Activated CD8-positive, alpha-beta memory T cell treated with anti-CD3 and anti-CD28 coated beads for 24 hours (primary cell): ENCODE data around the gene FOXP1.

ENCODE experiments used
- DNase-seq: peaks from one replicate; pipeline ENCODE4 v3.0.0-alpha.2; 2020

The FOXP1 gene

DNA sequence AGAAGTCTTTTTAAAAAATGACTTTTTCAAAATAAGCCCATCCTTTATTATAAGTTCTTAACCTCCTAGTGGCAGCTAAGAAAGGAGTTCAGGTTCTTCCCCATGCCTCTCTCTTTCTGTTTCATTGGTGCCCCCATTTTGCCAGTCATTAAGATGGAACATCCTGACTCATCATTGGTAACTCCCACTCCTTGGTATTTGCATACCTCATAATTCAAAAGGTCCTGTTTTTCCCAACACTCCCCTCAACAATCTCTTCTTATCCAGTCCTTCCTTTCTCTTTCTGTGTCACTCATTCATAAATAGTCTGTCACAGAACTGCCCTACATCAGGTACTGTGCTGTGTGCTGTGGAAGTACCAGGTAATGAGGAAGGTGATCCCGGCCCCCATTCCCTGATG, 394.0 kb downstream of the FOXP1 start:
- no peak for DNase-seq

DNA sequence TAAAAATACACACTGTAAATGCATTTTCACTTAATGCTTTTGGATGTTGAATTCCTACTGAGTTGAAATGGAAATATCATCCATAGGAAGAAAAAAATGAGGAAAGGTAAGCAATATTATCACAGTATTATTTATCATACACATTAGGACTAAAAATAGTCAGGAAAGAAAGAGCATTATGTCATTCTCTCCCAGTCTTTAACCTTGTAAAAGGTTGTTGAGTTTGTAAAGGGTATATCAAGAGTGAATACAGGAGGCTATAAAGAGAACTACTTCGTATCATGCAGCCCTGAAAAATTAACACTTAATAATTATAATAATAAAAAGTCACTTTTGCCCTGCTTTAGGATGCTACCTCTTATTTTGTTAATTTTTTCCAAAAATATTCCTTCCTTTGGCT, 395.8 kb downstream of the FOXP1 start:
- no peak for DNase-seq

DNA sequence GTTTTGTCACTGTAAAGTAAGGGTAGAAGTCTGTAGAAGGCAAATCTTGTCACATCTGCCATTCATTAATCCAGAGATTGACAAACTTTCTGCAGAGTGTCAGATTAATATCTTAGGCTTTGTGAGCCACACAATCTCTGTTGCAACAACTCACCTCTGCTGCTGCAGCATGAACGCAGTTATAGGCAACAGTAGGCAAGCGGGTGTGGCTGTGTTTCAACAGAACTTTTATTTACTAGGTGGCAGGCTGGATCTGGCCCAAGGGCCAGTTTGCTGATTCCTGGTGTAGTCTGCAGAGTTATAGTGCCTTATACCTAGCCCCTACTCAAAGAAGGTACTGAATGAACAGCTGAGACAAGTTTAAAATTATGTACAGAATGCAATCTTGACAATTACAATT, 396.7 kb downstream of the FOXP1 start:
- no peak for DNase-seq

DNA sequence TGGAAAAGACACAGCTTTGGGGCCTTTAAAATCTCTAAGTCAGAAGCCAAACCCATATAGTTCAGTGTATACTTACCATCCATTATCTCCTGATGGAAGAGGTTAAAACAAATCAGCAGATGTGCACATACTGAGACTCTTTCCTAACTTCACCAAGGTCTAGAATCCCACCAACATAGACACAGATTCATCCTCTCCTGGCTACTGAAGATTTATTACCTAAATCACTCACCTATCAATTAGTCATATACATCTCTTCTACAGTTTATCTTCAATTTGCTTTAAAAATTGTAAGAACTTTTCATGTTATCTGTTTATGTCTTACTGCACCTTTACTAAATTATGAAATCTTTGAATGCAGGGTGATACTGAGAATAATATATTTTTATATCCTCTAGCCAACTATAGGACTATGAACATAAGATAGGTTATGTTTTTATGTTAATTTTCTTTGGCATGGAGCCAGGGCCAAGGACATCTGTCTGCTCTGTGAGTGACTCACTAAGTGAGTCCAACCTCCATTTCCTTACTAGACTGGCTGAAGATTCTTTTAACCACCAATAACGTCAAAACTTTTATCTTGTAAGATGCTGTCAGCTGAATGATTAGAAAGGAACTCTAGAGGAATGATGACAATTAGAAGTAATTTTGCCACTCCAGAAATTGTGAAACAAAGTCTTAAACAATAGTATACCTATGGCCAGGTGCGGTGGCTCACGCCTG, 397.6 kb downstream of the FOXP1 start:
- DNase-seq: no peak

DNA sequence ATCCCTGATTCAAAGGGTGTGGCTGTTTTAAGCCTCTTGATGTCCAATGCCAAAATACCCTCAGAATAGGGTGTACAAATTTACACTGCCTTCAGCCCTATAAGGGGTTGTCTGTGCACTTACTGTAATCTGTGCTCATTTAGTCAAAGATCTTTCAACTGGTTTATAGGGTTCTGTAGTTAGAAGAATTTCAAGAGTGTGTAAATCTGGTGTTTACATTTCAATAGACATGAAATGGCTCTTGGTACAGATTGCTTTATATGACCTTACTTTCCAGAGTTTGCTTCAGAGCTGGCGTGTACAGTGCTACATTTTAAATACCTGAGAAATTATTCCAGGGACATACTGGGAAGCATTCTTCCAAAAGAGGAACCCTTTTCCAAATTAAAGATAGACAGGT, 399.3 kb downstream of the FOXP1 start:
- DNase-seq: no peak

DNA sequence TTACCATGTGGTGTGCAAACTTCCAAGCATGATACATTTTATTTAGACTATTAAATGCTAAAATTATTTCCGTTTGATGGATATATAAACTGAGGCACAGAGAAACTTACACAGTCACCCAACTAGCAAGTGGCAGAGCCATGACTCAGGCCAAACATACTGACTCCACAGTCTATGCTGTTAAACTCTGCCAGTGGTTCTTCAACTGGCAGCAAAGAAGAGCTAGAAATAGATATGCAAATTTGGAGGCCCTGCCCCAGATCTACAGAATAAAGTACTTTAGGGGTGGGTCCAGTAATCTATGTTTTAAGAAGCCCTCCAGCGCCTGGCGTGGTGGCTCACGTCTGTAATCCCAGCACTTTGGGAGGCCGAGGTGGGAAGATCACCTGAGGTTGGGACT, 400.0 kb downstream of the FOXP1 start:
- DNase-seq: no peak

DNA sequence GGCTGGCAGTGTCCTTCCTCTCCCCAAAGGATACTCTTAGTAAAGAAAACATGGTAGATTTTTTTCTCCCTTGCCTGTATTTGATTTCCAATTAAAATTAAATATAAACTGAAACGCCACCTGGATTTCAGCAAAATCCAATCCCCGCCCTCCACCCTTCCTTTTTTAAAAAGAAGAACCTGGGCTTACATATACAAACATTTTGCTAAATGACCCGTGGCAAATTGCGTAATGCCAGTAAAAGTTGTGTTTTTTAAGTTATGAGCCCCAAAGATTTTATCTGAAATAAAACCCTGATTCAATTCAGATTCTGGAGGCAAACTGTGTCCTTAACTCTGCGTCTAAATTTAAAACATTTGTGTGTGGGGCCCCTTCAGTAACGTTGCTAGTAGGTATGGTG, 403.0 kb downstream of the FOXP1 start:
- no peak for DNase-seq

DNA sequence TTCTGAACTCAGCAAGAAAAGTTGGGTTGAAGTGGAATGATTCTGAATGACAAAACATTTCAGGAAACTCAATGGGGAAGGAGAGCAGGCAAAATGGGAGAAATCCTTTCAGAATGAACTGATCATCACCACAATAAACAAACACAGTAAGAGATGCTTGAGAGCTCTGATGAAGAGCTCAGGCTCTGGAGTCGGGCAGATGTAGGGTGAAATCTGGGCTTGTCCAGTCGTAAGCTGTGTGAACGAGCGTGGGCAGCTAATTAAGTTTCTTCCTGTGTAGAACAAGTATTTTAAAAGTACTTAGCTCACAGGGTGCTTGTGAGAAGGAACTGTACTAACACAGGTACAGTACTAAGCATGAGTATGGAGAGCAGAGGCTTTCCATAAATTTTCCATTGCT, 406.2 kb downstream of the FOXP1 start:
- DNase-seq: no peak

DNA sequence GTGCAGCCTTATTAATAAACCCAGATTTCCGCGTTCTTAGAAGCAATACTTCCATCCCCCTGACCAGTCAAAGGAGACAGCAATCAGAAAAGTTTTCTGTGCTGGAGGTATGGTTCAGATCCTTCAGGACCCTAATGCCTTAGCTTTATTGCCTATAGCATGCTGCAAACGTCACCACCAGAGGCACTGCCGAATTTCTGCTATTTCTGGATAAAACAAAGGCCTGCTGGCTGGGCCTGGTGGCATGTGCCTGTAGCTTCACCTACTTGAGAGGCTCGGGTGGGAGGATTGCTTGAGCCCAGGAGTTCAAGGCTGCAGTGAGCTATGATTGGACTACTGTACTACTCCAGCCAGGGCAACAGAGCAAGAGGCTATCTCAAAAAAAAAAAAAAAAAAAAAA, 407.2 kb downstream of the FOXP1 start:
- DNase-seq: no peak

DNA sequence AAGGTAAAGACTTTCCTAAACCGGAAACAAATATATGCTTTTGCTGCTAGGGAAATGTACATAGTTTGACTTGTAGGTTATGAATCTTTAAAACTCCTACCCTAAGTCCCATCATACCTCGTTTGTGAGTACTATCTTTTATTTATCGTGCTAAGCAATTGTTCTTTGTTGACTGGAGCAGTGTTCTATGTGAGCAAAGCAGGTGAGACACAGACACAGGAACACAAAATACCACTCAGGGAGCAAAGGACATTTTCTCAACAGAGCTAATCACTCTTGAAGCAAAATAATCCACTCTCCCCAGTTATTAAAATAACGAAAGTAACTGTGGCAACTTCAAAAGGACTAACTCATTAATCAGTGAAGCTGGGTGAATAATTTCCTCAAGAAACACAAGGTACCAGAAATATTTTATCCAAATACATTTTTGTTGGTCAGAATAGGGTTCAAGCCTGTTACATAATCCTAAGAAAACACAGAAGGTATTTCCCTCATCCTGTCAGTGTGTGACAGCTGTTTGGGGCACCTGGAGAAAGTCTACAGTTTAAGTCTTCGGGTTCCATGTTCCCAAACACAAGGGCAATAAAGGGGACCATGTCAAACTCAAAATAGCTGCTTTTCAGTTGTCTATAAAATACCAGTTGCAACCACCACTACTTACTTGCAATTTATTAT, 407.7 kb downstream of the FOXP1 start:
- no peak for DNase-seq

DNA sequence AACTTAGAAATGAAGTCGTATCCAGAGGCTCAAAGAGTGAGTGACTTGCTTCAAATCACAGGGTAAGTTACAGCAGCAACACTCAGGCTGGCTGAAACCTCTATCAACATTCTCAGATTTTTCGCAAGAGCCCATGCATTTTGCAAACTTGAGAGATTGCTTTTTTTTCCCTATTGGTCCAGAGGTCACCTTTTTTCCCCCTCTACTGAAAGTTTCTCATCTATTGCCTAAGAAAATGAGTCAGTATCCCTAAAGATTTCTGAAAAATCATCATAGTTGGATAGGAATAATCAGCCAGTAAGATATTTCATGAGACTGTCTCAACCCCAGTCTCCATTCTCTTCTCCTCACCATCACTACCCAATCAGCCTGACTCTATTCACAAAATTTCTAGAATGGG, 410.6 kb downstream of the FOXP1 start:
- no peak for DNase-seq

DNA sequence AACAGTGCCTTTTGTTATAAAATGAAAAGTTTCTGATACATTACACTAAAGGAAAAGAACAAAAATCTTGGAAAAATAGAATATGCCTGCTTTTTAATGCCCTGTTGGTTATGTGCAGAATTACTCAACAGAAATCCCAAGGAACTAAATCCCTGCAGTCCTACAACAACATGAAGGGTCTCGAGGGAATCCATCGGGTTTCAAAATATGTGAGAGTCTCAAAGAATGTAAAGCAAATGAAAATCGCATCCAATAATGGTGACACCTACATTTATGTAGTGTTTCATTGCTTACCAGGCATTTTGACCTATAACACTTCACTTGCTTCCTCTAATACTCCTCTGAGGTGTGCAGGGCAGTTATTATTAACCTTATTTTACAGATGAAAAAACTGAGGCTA, 411.3 kb downstream of the FOXP1 start:
- no peak for DNase-seq

DNA sequence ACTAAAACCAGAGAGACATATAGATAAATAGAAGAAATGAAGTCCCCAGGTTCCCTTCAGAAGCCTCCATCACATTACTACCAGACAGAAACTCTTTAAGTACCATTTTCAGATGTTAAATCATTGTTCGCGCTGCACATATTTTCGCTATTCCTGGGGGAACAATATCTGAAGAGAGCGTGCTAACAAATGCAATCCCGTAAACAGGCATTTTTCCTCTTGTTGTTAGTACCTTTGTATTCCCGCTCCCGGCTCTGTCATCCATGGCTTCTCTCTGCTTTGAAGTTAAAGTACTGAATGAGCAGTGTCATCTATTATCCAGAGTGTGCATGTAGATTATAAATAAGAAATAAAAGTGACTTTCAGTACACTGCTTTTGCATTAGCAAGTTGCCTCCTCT, 412.3 kb downstream of the FOXP1 start:
- DNase-seq: no peak

DNA sequence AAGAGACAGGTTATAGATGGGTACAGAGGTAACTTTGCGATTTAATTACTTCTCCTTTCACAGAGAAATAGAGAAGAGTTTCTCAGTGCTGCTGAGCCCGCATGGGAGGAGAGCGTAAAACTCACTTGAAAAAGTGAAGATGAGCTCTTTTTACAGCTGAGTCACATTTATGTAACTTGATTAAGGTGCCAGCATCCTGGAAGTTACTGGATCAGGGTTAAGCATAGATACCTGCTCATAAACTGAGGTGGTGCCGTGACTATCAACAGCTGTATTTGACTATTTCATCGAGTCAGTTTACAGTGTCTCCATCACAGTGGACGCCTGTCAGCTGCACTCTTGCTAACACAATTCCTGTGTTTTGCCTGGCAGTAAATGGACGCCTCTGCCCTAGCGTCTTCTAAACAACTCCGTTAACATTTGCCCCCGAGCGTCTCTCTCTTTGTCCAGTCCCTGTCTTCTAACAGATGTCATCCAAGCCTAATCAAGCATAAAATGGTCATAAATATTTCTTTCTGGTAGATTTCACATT, 414.6 kb downstream of the FOXP1 start:
- DNase-seq: no peak

DNA sequence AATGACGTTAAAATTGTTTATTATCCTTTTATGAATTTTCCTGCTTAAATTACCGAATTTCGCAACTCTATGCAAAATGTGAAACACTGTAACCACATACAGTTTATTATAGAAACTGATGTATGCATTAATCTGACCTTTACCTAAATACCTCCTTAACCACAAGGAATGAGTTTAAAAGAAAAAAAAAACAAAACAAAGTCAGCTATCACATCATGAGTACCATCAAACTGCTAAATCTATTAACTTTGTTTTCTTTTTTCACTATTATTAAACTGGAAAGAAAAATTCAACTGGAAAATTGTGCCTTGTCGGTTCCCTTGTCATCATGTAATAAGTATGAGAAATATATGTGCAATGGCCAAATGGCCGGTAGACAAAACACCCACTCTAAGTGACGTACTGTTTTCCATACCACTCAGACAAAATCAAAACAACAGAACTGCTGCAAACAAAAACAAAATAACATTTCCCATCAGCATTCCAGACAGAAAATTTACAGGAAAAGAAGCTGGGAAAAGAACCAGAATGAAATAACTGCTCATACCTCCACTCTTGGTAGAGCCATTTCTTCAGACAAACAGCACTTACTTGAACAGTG, 415.3 kb downstream of the FOXP1 start:
- DNase-seq: no peak

DNA sequence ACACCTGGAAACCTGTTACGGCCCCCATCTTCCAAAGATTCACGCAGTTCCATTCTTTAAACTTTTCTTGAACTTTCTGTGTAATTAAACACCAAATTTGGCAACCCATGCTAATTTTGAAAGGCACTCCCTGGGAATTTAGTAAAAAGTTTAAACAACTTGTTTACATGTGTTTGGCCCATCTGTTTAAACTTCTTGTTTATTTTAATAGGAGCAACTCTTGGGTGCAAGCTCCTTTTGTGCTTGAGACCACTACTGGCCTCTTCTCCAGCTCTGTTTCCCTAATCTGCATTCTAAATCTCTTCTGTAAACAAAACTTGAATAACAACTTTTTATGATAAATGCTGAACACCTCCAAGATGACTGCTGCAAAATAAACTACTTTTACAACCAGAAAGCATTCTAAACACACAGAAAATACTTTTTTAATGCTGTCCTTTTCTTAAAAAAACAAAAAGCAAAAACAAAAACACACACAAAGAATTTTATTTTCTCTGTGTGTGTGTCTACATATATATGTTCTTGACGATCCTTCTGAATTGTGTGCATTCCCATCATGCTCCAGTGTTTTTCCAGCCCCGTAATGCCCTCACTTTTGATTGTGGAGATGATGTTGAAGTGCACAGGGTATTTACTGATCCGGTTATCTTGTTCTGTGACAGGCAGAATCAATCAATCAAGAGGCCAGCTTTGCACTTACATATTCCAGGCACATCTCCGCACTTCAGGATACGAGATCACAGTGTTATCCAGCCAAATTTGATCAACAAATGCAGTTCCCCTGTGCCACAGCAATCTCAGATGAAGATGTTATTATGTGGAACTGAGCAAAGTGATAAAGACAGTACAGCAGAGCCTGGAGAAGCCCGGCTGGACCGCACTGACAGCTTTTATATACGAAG, 416.9 kb downstream of the FOXP1 start:
- no peak for DNase-seq

DNA sequence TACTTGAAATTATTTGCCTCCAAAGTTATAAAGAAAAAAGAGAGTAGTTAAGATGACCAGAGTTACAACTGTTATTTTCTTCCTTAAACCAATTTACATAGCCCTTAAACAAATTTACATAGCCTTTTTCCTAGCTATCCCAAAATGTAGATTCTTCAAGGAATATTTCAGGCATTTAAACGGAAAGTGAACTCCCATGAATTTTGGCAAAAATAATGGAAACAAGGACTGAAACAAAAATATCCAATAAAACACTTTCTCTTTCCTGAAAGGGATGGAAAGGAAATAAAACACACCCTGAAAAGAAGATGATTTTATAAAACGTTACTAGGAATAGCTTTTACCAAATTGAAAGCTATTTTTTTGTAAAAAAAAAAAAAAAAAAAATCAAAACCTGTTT, 418.6 kb downstream of the FOXP1 start:
- DNase-seq: no peak

DNA sequence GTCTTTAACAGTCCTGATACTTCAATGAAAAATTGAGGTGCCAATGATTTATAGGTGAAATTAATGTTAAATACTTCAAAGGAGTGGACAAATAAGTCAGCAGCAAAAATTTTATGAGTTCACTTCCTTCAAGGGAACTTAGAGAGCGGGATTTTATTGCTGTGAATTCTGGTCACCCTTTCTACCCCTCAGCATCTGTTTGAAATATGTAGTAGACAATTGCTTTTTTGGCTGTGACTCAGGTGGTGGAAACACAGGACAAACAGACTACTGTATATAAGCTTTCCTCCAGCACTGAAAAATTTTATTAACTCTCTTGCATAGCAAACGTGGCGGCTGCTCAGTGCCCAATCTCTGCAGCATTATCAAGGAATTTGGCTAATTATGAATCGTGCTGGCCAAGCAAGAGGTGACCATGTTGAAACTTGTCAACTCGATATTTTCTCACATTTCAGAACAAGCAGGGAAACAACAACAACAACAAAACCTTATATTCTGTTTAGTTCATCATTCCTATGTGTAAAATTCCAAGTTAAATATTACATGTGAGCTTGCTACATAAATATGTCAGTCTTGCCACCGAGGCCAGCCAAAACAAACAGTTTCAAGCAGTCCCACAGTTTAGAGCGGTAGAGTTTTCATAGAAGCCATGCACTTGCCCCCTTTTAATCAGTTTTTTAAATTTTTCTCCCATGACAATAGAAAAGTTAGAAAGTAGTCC, 420.2 kb downstream of the FOXP1 start:
- DNase-seq: no peak

DNA sequence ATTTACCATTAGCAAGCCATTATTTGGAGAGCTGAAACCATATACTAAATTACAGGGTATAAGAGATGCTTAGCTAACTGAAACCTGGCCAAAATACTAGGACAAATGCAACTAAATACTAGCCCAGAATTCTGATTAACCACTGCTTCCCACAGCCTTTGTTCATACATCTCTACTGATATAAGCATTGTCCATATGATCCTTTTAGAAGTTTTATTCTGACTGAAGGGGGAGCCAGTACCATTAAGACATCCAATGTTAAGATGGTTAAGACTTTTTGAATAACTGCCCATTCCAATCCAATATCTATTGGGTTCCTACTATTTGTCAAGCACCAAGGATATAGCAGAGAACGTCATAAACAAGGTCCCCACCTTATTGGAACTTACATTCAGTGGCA, 421.3 kb downstream of the FOXP1 start:
- DNase-seq: no peak

DNA sequence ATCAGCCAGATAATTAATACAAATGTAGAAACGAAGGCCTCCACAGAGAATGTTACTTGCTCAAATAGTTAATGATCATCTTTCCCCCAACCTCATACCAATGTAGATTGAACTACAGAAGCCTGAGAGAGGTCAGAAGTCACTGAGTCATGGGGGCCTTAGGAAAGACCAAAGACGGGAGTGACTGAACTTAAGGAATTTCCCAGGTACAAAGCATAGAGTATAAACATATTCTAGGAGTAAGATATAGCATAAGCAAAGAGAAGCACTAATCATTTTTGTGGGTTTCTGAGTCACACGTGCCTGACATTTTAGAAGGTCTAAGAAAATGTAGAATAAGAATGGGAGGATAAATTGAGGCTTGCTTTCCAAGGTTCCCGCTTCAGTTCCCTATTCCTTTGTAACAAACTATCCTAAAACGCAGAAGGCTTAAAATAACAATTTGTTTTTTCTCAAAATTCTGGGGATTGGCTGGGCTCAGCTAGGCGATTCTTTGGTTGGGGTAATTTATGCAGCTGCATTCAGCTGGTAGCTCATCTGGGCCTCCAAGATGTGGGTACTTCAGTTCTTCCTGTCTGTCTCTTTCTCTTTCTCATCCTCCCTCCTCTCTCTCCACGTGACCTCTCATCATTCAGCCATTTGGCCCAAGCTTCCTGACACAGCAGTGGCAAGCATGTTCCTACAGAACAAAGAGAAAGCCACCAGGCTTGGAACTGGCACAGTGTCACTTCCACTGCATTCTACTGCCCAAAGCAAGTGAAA, 422.6 kb downstream of the FOXP1 start:
- DNase-seq: no peak

DNA sequence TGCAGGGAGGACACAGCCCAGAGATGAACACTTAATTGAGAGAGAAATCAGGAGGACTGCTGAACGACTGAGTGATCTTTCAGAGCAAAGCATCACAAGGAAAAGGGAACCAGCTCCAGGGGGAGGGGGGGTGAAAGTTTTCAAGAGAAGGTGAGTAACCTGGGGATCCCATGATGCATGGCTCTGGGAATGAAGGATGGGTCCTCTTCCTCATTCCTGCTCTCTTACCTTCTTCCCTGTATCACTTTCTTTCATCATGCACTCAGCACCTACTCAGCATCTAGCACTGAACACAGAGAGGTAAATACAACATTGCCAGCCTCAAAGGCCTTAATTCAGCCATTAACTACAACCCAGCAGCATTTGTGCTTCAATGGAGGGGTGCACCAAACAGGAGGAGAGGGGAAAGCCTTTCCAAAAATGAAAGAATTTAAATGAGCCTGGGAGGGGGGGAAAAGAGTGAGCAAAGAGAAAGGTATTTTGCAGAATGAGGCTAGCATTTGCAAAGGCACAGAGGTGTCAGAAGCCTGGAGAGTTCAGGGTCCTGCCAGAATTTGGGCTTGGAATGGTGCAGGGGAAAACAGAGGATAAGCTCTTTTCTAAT, 427.4 kb downstream of the FOXP1 start:
- DNase-seq: no peak
